ENCODE measurements around the gene CD99.

The CD99 gene

GRCh38 chrX:2712428-2712827, 21.3 kb downstream of the CD99 start:
- no peak overlapping the region for H3K4me3 ChIP-seq (replicated peaks in 1 of 2; ENCODE audit: low read depth in 2 of 2, low read length in 2 of 2)
- no peak for TF ChIP-seq CTCF (IDR thresholded peaks at IDR 0.05; ENCODE audit: low read depth, low read length)
- no peak for DNase-seq (ENCODE audit: low read depth in 2 of 2)

DNA sequence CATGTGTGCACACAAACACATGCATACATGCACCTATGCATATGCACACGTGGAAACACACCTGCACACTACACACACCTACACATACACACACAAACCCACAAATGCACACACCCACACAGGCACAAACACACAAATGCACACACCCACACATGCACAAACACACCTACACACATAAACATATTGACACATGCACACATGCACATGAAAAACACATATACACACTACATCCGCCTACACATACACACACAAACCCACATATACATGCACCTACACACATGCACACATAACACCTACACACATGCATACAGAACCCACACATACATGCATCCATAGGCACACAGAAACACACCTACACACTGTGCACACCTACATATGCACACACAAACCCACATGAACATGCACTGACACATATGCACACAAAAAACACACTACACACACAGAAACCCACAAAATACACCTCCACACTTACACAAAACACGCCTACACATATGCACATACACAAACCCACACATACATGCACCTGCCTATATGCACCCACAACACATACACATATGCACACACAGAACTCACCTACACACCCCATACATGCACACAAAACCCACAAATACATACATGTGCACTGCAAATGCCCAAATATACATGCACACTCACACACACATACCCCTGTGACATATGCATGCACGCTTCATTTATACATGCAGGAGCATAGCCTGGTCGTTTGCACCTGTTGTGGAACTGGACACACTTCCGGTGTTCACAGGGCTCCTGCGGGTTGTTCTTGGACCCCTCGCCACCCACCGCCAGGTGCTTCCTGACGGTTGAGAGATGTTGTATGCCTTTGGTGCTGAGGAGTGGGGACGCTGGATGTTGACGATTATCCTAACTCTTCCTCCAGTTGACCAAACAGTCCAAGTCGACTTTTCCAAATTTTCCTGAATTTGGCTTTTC, 22.1 kb downstream of the CD99 start:
- no peak for TF ChIP-seq CTCF (IDR thresholded peaks at IDR 0.05; ENCODE audit: low read depth, low read length)
- DNase-seq (ENCODE audit: low read depth in 2 of 2), result no peak
- H3K4me3 ChIP-seq (replicated peaks in 1 of 2; ENCODE audit: low read depth in 2 of 2, low read length in 2 of 2), result no peak overlapping the region

DNA sequence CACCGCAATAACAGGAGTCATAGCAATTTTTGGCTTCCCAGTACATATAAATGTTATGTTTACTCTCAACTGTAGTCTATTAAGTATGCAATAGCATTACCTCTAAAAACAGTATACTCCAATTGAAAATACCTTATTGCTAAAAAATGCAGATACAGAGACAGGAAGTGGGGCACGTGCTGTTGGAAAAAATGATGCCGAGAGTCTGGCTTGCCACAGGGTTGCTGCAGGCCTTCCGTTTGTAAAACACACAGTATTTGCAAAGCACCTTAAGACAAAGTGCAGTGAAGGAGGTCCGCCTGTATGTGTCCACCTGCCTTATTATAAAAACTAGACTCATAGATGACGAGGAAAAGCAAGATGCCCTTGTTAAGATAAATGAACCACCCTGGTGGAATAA, 23.5 kb downstream of the CD99 start:
- H3K4me3 ChIP-seq (replicated peaks in 1 of 2; ENCODE audit: low read depth in 2 of 2, low read length in 2 of 2), result no peak overlapping the region
- DNase-seq (ENCODE audit: low read depth in 2 of 2), result no peak
- TF ChIP-seq CTCF (IDR thresholded peaks at IDR 0.05; ENCODE audit: low read depth, low read length), result no peak

GRCh38 chrX:2715066-2715600, 24.0 kb downstream of the CD99 start:
- no peak overlapping the region for H3K4me3 ChIP-seq (replicated peaks in 1 of 2; ENCODE audit: low read depth in 2 of 2, low read length in 2 of 2)
- TF ChIP-seq CTCF (IDR thresholded peaks at IDR 0.05; ENCODE audit: low read depth, low read length), result no peak
- no peak for DNase-seq (ENCODE audit: low read depth in 2 of 2)

DNA sequence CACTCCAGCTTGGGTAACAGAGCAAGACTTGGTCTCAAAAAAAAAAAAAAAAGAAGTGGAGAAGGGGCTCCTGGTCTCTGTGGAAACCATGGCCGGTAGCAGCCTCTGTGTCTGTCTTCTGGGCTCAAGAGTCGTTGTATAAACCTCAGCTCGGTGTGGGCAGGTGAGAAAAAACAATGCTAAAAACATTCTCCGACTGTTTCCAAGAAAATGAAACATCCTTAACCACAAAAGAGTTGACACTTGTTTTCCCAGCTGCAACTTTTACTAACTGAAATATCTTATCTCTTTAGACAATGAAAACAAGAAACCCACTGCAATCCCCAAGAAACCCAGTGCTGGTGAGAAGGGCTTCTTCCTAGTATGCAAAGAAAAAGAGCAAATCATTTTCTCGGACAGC, 26.2 kb downstream of the CD99 start:
- no peak for TF ChIP-seq CTCF (IDR thresholded peaks at IDR 0.05; ENCODE audit: low read depth, low read length)
- no peak overlapping the region for H3K4me3 ChIP-seq (replicated peaks in 1 of 2; ENCODE audit: low read depth in 2 of 2, low read length in 2 of 2)
- peak in 1 of 2 donors; percentile 32 for DNase-seq (ENCODE audit: low read depth in 2 of 2)

- no peak for DNase-seq (ENCODE audit: low read depth in 2 of 2)
- TF ChIP-seq CTCF (IDR thresholded peaks at IDR 0.05; ENCODE audit: low read depth, low read length), result no peak
- no peak overlapping the region for H3K4me3 ChIP-seq (replicated peaks in 1 of 2; ENCODE audit: low read depth in 2 of 2, low read length in 2 of 2)
These were observed 27.7 kb downstream of the CD99 start for GRCh38 chrX:2718821-2719220.
